Measurements from ENCODE around the gene TRMT11. TPM values are rescaled to one million over a fixed set of nuclear protein-coding genes. Genes with fewer than 3 reads are reported as not detected.
"Not testable (repeated sequence)": the region's sequence is repeated elsewhere in the genome, so short reads cannot be mapped to it uniquely, and the experiment has no call there.

Gene TRMT11
- polyA plus RNA-seq, 1 donor (not counting 4 experiments of a cell fraction or from before 2014, with no cell fraction given) = 23.0 TPM

GRCh38 chr6:125950293-125950692 is 36.0 kb upstream of the TRMT11 start:
- Histone ChIP-seq H3K4me3 (ENCODE audit: control insufficient read depth in 2 of 3, extremely low read depth in 1 of 3, insufficient read depth in 2 of 3, low read depth in 1 of 3, low read length in 3 of 3) (peak overlapping the region in 1 of 3 experiments; percentile 12), H3K36me3 (ENCODE audit: control insufficient read depth in 2 of 2, extremely low read depth in 1 of 2, insufficient read depth in 2 of 2, low read length in 2 of 2) (no peaks in the 10 kb centered on the region), H3K9me3 (ENCODE audit: control insufficient read depth, low read depth, low read length) (no peaks in the 10 kb centered on the region), H3K4me1 (ENCODE audit: control insufficient read depth, extremely low read depth, insufficient read depth, low read length) (peaks cover 45% of the 10 kb centered on the region), H4K20me1 (ENCODE audit: control insufficient read depth, extremely low read depth, insufficient read depth, low read length) (no peaks in the 10 kb centered on the region), H3K27ac (ENCODE audit: control insufficient read depth, insufficient read depth, low read length) (peak overlapping the region; percentile 42), H3K79me2 (ENCODE audit: control insufficient read depth, insufficient read depth, low read length) (no peaks in the 10 kb centered on the region), H2AFZ (ENCODE audit: control insufficient read depth, low read length) (no peak overlapping the region), H3K4me2 (ENCODE audit: control insufficient read depth, extremely low read depth, insufficient read depth, low read depth, low read length) (peak overlapping the region; percentile 38), H3K9me1 (ENCODE audit: control insufficient read depth, extremely low read depth, insufficient read depth, low read length) (no peaks in the 10 kb centered on the region), H3K9ac (ENCODE audit: control insufficient read depth, extremely low read depth, insufficient read depth, low read length) (no peak overlapping the region), H3K27me3 (ENCODE audit: control insufficient read depth, extremely low read depth, insufficient read depth, low read length) (no peaks in the 10 kb centered on the region)
- FAIRE-seq (peak; percentile 86), DNase-seq (ENCODE audit: low read depth, low spot score) (no peak)
- no peak for TF ChIP-seq EZH2 (IDR thresholded peaks at IDR 0.05; ENCODE audit: low read length)
- dilution Hi-C loops (cut with MboI; ENCODE audit: extremely low pct_ligation_motif_present, low sequenced_read_pairs) = no loop called here

- H4K20me1 ChIP-seq (ENCODE audit: control insufficient read depth, extremely low read depth, insufficient read depth, low read length); H3K36me3 ChIP-seq (ENCODE audit: control insufficient read depth in 2 of 2, extremely low read depth in 1 of 2, insufficient read depth in 2 of 2, low read length in 2 of 2); H3K9me3 ChIP-seq (ENCODE audit: control insufficient read depth, low read depth, low read length); H2AFZ ChIP-seq (ENCODE audit: control insufficient read depth, low read length); DNase-seq (ENCODE audit: low read depth, low spot score); H3K79me2 ChIP-seq (ENCODE audit: control insufficient read depth, insufficient read depth, low read length); H3K4me3 ChIP-seq (ENCODE audit: control insufficient read depth in 2 of 3, extremely low read depth in 1 of 3, insufficient read depth in 2 of 3, low read depth in 1 of 3, low read length in 3 of 3); FAIRE-seq; H3K9me1 ChIP-seq (ENCODE audit: control insufficient read depth, extremely low read depth, insufficient read depth, low read length); dilution Hi-C loops (cut with MboI; ENCODE audit: extremely low pct_ligation_motif_present, low sequenced_read_pairs); H3K27me3 ChIP-seq (ENCODE audit: control insufficient read depth, extremely low read depth, insufficient read depth, low read length); H3K9ac ChIP-seq (ENCODE audit: control insufficient read depth, extremely low read depth, insufficient read depth, low read length): not testable (repeated sequence)
- Histone ChIP-seq H3K4me2 (ENCODE audit: control insufficient read depth, extremely low read depth, insufficient read depth, low read depth, low read length) (peak overlapping the region; percentile 38), H3K27ac (ENCODE audit: control insufficient read depth, insufficient read depth, low read length) (peak overlapping the region; percentile 22), H3K4me1 (ENCODE audit: control insufficient read depth, extremely low read depth, insufficient read depth, low read length) (peaks cover 41% of the 10 kb centered on the region)
These were observed 35.6 kb upstream of the TRMT11 start for GRCh38 chr6:125950716-125951115.

- no peaks in the 10 kb centered on the region for H3K9me1 ChIP-seq (ENCODE audit: control insufficient read depth, extremely low read depth, insufficient read depth, low read length)
- no peak for FAIRE-seq
- DNase-seq (ENCODE audit: low read depth, low spot score) = no peak
- no peak overlapping the region for H3K27ac ChIP-seq (ENCODE audit: control insufficient read depth, insufficient read depth, low read length)
- TF ChIP-seq CTCF (optimal IDR thresholded peaks at IDR 0.05 in 1 of 3, IDR thresholded peaks at IDR 0.05 in 1 of 3, conservative IDR thresholded peaks at IDR 0.05 in 1 of 3; ENCODE audit: extremely low read depth in 1 of 3, insufficient read depth in 2 of 3, low read length in 3 of 3) = no peak
- TF ChIP-seq EZH2 (IDR thresholded peaks at IDR 0.05; ENCODE audit: low read length) = no peak
- dilution Hi-C loops (cut with MboI; ENCODE audit: extremely low pct_ligation_motif_present, low sequenced_read_pairs) = no loop called here
- H3K27me3 ChIP-seq (ENCODE audit: control insufficient read depth, extremely low read depth, insufficient read depth, low read length) = no peaks in the 10 kb centered on the region
- no peak overlapping the region for H2AFZ ChIP-seq (ENCODE audit: control insufficient read depth, low read length)
- no peaks in the 10 kb centered on the region for H3K36me3 ChIP-seq (ENCODE audit: control insufficient read depth in 2 of 2, extremely low read depth in 1 of 2, insufficient read depth in 2 of 2, low read length in 2 of 2)
- H3K9ac ChIP-seq (ENCODE audit: control insufficient read depth, extremely low read depth, insufficient read depth, low read length) = no peak overlapping the region
- peaks cover 40% of the 10 kb centered on the region for H3K4me1 ChIP-seq (ENCODE audit: control insufficient read depth, extremely low read depth, insufficient read depth, low read length)
- H3K79me2 ChIP-seq (ENCODE audit: control insufficient read depth, insufficient read depth, low read length) = no peaks in the 10 kb centered on the region
- no peaks in the 10 kb centered on the region for H3K9me3 ChIP-seq (ENCODE audit: control insufficient read depth, low read depth, low read length)
- no peak overlapping the region for H3K4me2 ChIP-seq (ENCODE audit: control insufficient read depth, extremely low read depth, insufficient read depth, low read depth, low read length)
- H3K4me3 ChIP-seq (ENCODE audit: control insufficient read depth in 2 of 3, extremely low read depth in 1 of 3, insufficient read depth in 2 of 3, low read depth in 1 of 3, low read length in 3 of 3) = no peak overlapping the region
- H4K20me1 ChIP-seq (ENCODE audit: control insufficient read depth, extremely low read depth, insufficient read depth, low read length) = no peaks in the 10 kb centered on the region
These were observed 35.0 kb upstream of the TRMT11 start for GRCh38 chr6:125951323-125951722.
